Colonic mucosa (tissue), 4 donors: Measurements from ENCODE around the gene FSD1L. TPM values are rescaled to one million over a fixed set of nuclear protein-coding genes. Genes with fewer than 3 reads are reported as not detected.

ENCODE experiments used
- DNase-seq: peaks from one replicate; pipeline ENCODE4 v3.0.0-alpha.2; 2020
- H3K27ac ChIP-seq: fragments of 200-600 bp; one replicate; pipeline ENCODE4 v1.8.0; 2021
- H3K27me3 ChIP-seq: fragments of 200-600 bp; one replicate; pipeline ENCODE4 v1.8.0; 2021
- H3K36me3 ChIP-seq: fragments of 200-600 bp; one replicate; pipeline ENCODE4 v1.8.0; 2021
- H3K4me1 ChIP-seq: fragments of 200-600 bp; one replicate; pipeline ENCODE4 v1.8.0; 2021; ENCODE audit warnings: mild to moderate bottlenecking
- H3K4me3 ChIP-seq: fragments of 200-600 bp; one replicate; pipeline ENCODE4 v1.8.0; 2021
- H3K9ac ChIP-seq, 2 donors: one replicate each; pipeline ENCODE4 v1.7.0; 2013; ENCODE audit warnings: control low read depth in 2 of 2, low read depth in 2 of 2, low read length in 2 of 2
- H3K9me3 ChIP-seq: fragments of 200-600 bp; one replicate; pipeline ENCODE4 v1.8.0; 2021
- intact Hi-C: fragments of 100-400 bp; cut with DNase I; formaldehyde crosslinking; loops from one replicate; pipeline ENCODE4 v1.14.1; 2022
- total RNA-seq, 2 donors: library from RNA; stranded (reverse); fragmentation: NEBNext Ultra II Directional in 1 of 2; extraction: Animal tissue kit (Norgen Biotek cat#: 25700) in 1 of 2; gene quantifications; one replicate each; pipeline ENCODE4 v1.2.1, GENCODE V29; 2021
- TF ChIP-seq, protein P1 (sequence below): fragments of 200-600 bp; IDR thresholded peaks from one replicate; pipeline ENCODE4 v1.8.0; 2022; ENCODE audit warnings: antibody characterized with exemption, mild to moderate bottlenecking
- donor health status: healthy.
- donor health status: DM: no; HTN: no; CAD: no.
- donor health status: DM: no; HTN: no; CAD: no.

The FSD1L gene
- total RNA-seq, 2 donors from 2014 or later: 4.3 to 6.0 TPM

DNA sequence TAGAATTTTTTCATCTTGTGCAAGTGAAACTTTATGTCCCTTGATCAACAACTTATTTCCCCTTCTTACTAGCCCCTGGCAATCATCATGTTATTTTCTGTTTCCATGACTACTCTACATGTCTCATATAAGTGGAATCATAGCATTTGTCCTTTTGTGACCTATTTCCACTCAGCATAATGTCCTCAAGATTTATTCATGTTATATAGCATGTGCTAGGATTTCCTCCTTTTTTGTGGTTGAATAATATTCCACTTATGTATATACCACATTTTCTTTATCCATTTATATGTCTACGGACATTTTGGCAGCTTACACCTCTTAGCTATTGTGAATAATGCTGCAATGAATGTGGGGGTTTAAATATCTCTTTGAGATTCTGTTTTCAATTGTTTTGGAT, 21.0 kb downstream of the FSD1L start:
- no peak overlapping the region for H3K9ac ChIP-seq
- H3K4me1 ChIP-seq: no peaks in the 10 kb centered on the region
- H3K9me3 ChIP-seq: no peaks in the 10 kb centered on the region
- intact Hi-C loops: no loop called here
- DNase-seq: no peak
- no peak overlapping the region for H3K4me3 ChIP-seq
- H3K27ac ChIP-seq: no peak overlapping the region
- H3K36me3 ChIP-seq: no peaks in the 10 kb centered on the region
- no peaks in the 10 kb centered on the region for H3K27me3 ChIP-seq
- TF ChIP-seq, protein P1, sequence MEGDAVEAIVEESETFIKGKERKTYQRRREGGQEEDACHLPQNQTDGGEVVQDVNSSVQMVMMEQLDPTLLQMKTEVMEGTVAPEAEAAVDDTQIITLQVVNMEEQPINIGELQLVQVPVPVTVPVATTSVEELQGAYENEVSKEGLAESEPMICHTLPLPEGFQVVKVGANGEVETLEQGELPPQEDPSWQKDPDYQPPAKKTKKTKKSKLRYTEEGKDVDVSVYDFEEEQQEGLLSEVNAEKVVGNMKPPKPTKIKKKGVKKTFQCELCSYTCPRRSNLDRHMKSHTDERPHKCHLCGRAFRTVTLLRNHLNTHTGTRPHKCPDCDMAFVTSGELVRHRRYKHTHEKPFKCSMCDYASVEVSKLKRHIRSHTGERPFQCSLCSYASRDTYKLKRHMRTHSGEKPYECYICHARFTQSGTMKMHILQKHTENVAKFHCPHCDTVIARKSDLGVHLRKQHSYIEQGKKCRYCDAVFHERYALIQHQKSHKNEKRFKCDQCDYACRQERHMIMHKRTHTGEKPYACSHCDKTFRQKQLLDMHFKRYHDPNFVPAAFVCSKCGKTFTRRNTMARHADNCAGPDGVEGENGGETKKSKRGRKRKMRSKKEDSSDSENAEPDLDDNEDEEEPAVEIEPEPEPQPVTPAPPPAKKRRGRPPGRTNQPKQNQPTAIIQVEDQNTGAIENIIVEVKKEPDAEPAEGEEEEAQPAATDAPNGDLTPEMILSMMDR: no peak

DNA sequence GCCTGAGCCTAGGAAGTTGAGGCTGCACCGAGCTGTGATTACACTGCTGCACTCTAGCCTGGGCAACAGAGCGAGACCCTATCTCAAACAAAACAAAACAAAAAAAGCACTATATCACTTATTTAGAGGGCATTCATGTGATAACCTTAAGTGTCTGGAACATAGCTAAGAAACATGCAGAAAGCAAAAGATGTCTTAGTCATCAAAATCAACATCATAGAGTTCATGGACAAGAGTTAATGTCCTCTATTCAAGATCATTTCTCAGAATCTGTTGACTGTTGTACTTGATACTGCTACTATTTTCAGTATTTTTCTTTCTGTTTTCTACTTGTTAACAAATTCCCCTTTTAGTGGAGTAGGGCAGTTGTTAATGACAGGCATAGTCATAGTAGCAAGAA, 25.4 kb downstream of the FSD1L start:
- TF ChIP-seq, protein P1: no peak
- intact Hi-C loops: no loop called here
- Histone ChIP-seq H3K9me3 (no peaks in the 10 kb centered on the region), H3K27ac (no peak overlapping the region), H3K9ac (no peak overlapping the region), H3K4me1 (no peaks in the 10 kb centered on the region), H3K27me3 (no peaks in the 10 kb centered on the region), H3K36me3 (no peaks in the 10 kb centered on the region), H3K4me3 (no peak overlapping the region)
- no peak for DNase-seq

DNA sequence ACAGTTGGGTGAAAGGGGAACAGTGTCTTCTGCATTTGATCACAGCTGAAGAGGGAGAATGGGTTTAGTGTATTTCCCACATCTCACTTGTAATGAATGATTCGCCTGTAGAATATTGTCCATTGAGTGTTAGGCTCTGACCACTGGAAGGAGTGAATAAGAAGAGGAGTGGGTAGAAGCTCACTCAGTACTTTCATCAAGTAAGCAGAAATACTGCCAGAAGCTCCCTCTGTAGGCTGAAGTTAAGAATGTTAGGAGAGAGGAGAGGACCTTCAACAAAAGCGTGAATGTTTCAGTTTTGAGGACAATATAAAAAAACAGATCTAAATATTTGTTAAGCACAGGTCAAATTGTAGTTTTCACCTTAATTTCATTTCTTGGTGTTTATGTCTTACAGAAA, 27.5 kb downstream of the FSD1L start:
- Histone ChIP-seq H3K9me3 (no peaks in the 10 kb centered on the region), H3K4me1 (no peaks in the 10 kb centered on the region), H3K9ac (no peak overlapping the region), H3K27me3 (no peaks in the 10 kb centered on the region), H3K36me3 (no peaks in the 10 kb centered on the region), H3K4me3 (no peak overlapping the region), H3K27ac (no peak overlapping the region)
- intact Hi-C loops: no loop called here
- TF ChIP-seq, protein P1: peak; percentile 19
- no peak for DNase-seq

DNA sequence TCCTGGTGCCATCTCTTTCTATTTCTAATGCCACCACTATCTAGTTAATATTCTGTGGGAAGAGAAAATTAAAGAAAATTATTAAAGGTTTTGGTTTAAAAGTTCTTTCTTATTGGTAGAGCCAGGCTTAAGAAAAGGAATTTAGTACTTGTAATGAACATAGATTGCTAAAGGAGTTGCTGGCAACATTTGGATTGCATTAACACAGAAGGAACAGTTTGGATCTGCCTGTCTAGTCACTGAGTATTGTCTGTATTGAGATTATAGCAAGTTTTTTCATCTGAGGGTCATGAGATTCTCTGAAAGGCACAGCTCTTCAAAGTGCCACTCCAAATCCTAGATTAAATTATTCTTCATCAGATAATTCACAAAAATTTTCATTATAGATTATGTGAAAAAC, 32.0 kb downstream of the FSD1L start:
- DNase-seq: no peak
- Histone ChIP-seq H3K36me3 (no peaks in the 10 kb centered on the region), H3K27ac (no peak overlapping the region), H3K9me3 (no peaks in the 10 kb centered on the region), H3K4me3 (no peak overlapping the region), H3K4me1 (no peaks in the 10 kb centered on the region), H3K9ac (no peak overlapping the region), H3K27me3 (no peaks in the 10 kb centered on the region)
- intact Hi-C loops: no loop called here
- TF ChIP-seq, protein P1: no peak

DNA sequence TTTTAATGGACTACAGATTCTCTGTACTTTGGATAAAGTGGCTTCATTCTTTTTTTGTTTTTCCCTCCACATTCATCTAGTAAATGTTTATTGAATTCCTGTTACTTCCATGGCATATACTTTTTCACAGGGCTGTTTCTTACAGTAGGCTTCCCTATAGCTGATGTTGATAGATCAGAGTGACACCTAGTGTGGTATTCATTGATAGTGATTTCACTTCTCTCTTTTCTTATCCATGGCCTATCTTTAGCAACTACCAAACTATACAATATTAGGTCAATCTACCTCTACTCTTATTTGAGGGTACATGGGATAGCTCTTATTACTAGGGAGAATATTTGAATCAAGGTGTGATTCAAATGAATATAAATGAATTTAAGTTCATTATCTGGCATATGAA, 35.8 kb downstream of the FSD1L start:
- H3K4me3 ChIP-seq: no peak overlapping the region
- intact Hi-C loops: no loop called here
- DNase-seq: no peak
- H3K36me3 ChIP-seq: no peaks in the 10 kb centered on the region
- H3K9me3 ChIP-seq: no peaks in the 10 kb centered on the region
- no peak overlapping the region for H3K27ac ChIP-seq
- no peaks in the 10 kb centered on the region for H3K27me3 ChIP-seq
- H3K9ac ChIP-seq: no peak overlapping the region
- H3K4me1 ChIP-seq: no peaks in the 10 kb centered on the region
- TF ChIP-seq, protein P1: no peak

DNA sequence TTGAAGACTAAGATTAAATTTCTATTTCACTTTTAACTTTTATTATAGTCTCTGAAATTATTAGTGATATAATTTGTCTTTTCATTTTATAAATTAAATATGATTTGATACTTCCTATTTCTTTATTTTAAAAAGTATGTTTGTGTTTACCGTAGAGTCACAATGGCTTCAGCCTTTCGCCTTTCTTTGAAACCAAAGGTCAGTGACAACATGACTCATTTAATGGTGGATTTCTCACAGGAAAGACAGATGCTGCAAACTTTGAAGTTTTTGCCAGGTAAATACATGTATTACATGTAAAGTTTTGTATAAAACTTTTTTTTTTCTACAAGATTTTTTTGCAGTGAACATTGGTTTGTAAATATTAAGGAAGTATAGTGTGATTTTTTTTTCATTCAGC, 36.4 kb downstream of the FSD1L start:
- H3K9ac ChIP-seq: no peak overlapping the region
- no peaks in the 10 kb centered on the region for H3K4me1 ChIP-seq
- no peaks in the 10 kb centered on the region for H3K36me3 ChIP-seq
- H3K27me3 ChIP-seq: no peaks in the 10 kb centered on the region
- intact Hi-C loops: no loop called here
- no peaks in the 10 kb centered on the region for H3K9me3 ChIP-seq
- TF ChIP-seq, protein P1: no peak
- DNase-seq: no peak
- no peak overlapping the region for H3K4me3 ChIP-seq
- H3K27ac ChIP-seq: no peak overlapping the region
